ENCODE measurements around the gene SMIM38. TPM values are rescaled to one million over a fixed set of nuclear protein-coding genes. Genes with fewer than 3 reads are reported as not detected.
A peak's percentile ranks its signal among the peaks of the same experiment; 100 is the strongest.

The SMIM38 gene
- total and polyA plus RNA-seq, 9 of the 15 experiments (the other 6 are each of a cell fraction or from before 2014, with no cell fraction given): 0.07 to 1.2 (median 0.21) TPM; not detected in 2

- TF ChIP-seq ZNF592 (IDR thresholded peaks at IDR 0.05) (0 out of 2 replicates have a peak, but pooled peaks have one; percentile 51), KLF1 (tag; IDR thresholded peaks at IDR 0.05) (0 out of 2 replicates have a peak, but pooled peaks have one; percentile 18), ZNF766 (CRISPR knock-in tag; conservative IDR thresholded peaks at IDR 0.05) (0 out of 2 replicates have a peak, but pooled peaks have one; percentile 21), SOX6 (IDR thresholded peaks at IDR 0.05) (0 out of 2 replicates have a peak, but pooled peaks have one; percentile 21), TCF3 (CRISPR knock-in tag; IDR thresholded peaks at IDR 0.05) (peak; percentile 74), MGA (IDR thresholded peaks at IDR 0.05) (peak; percentile 40)
These were observed 4.8 kb downstream of the SMIM38 start (continued) for GRCh38 chr11:69160296-69161116.
